Ovary (tissue), 9 donors: Measurements from ENCODE around the gene NOM1. TPM values are rescaled to one million over a fixed set of nuclear protein-coding genes. Genes with fewer than 3 reads are reported as not detected.

Source experiments
- DNase-seq, 5 donors: peaks; one replicate each; pipeline ENCODE4 v3.0.0-alpha.2; 2019 to 2020
- H3K27ac ChIP-seq, 2 donors: fragments of 200-600 bp; one replicate each; pipeline versions ENCODE4 v1.5.1 to v1.8.0; 2019 to 2022
- H3K27me3 ChIP-seq: fragments of 200-600 bp; one replicate; pipeline ENCODE4 v1.8.0; 2022
- H3K36me3 ChIP-seq: fragments of 200-600 bp; sonication (generic); one replicate; pipeline ENCODE4 v1.5.1; 2019
- H3K4me1 ChIP-seq: one replicate; pipeline ENCODE4 v1.8.1; 2013; ENCODE audit warnings: mild to moderate bottlenecking, moderate library complexity; ENCODE audit not compliant: insufficient read depth
- H3K4me3 ChIP-seq: fragments of 200-600 bp; sonication (generic); one replicate; pipeline ENCODE4 v1.5.1; 2017
- H3K9me3 ChIP-seq, 2 donors: fragments of 200-600 bp in 1 of 2; sonication (generic) in 1 of 2; one replicate each; pipeline versions ENCODE4 v1.5.1 to v1.8.1; 2013 to 2019; ENCODE audit warnings: mild to moderate bottlenecking in 1 of 2, moderate library complexity in 1 of 2
- EP300 ChIP-seq: sonication (generic); formaldehyde crosslinking; IDR thresholded peaks from one replicate; pipeline ENCODE4 v1.6.1; 2017; ENCODE audit warnings: antibody characterized with exemption
- POLR2A ChIP-seq: fragments of 450-650 bp; IDR thresholded peaks from one replicate; pipeline ENCODE4 v1.6.1; 2017; ENCODE audit warnings: antibody characterized with exemption, mild to moderate bottlenecking, moderate library complexity
- WGBS, 3 donors: extraction: QIAGEN DNeasy Blood & Tissue Kit in 1 of 3; methylation state at CpG; one replicate each; pipeline versions ENCODE4 v1.1.5 to v1.1.7; 2013 to 2017; 5-methylcytosine and 5-hydroxymethylcytosine counted together
- intact Hi-C, 4 donors: fragments of 100-400 bp; cut with DNase I; formaldehyde crosslinking; loops; one replicate each; pipeline versions ENCODE4 v1.11.0 to v1.15.1; 2022 to 2023
- polyA plus RNA-seq, 2 donors: library from polyadenylated mRNA; stranded (reverse); fragments of 200-250 nt in 1 of 2; fragments of 350-450 nt in 1 of 2; fragmentation: Illumina TruSeq in 1 of 2; extraction: RNeasy Lipid Tissue Mini Kit (QIAGEN cat#74804) in 1 of 2; gene quantifications; one replicate each; pipeline ENCODE4 v1.2.3, GENCODE V29; 2013 to 2014
- total RNA-seq, 7 donors: library from RNA; depleted of rRNA in 2 of 7; stranded (reverse); fragments of >200 nt in 2 of 7; fragmentation: NEBNext Ultra II Directional in 3 of 7; extraction: Animal tissue kit (Norgen Biotek cat#: 25700) in 3 of 7; gene quantifications; one replicate each; pipeline versions ENCODE4 v1.1.0 to v1.2.4, GENCODE V29; 2016 to 2023
- TF ChIP-seq, protein P1 (sequence below), 3 donors: fragments of 450-650 bp in 2 of 3; fragments of 200-600 bp in 1 of 3; IDR thresholded peaks; one replicate each; pipeline versions ENCODE4 v1.5.1 to v1.8.0; 2016 to 2022; ENCODE audit warnings: antibody characterized with exemption in 3 of 3, mild to moderate bottlenecking in 1 of 3
- donor health status: DM: no; HTN: no; CAD: no; lungs with moderate emphysema.
- donor health status: DM: no; HTN: no; CAD: no.
- donor health status: Bipolar disorder and iron deficiency.
- donor health status: DM: yes; HTN: yes; CAD: no.
- donor health status: DM: no; HTN: no; CAD: no.
- donor health status: DM: yes; HTN: yes; CAD: no.

Gene NOM1
- total and polyA plus RNA-seq, 9 donors = 7.7 to 26.5 (median 13.8) TPM

- no peak for DNase-seq
- H3K4me1 ChIP-seq = peaks cover 4% of the 10 kb centered on the region
- WGBS, 3 donors = 19 to 37% (median 20%) methylated on average over 26 to 57 of the region's 57 CpGs
- no peaks in the 10 kb centered on the region for H3K36me3 ChIP-seq
- peaks cover 0 to 4% of the 10 kb centered on the region in 2 donors for H3K9me3 ChIP-seq
- intact Hi-C loops = no loop called here
- no peak overlapping the region for H3K27ac ChIP-seq
- TF ChIP-seq EP300 (no peak), POLR2A (no peak)
- TF ChIP-seq, protein P1, sequence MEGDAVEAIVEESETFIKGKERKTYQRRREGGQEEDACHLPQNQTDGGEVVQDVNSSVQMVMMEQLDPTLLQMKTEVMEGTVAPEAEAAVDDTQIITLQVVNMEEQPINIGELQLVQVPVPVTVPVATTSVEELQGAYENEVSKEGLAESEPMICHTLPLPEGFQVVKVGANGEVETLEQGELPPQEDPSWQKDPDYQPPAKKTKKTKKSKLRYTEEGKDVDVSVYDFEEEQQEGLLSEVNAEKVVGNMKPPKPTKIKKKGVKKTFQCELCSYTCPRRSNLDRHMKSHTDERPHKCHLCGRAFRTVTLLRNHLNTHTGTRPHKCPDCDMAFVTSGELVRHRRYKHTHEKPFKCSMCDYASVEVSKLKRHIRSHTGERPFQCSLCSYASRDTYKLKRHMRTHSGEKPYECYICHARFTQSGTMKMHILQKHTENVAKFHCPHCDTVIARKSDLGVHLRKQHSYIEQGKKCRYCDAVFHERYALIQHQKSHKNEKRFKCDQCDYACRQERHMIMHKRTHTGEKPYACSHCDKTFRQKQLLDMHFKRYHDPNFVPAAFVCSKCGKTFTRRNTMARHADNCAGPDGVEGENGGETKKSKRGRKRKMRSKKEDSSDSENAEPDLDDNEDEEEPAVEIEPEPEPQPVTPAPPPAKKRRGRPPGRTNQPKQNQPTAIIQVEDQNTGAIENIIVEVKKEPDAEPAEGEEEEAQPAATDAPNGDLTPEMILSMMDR (IDR thresholded peaks at IDR 0.05) = no peak
- no peaks in the 10 kb centered on the region for H3K27me3 ChIP-seq
- peak overlapping the region; percentile 19 for H3K4me3 ChIP-seq
These were observed 49.8 kb downstream of the NOM1 start for GRCh38 chr7:156998988-156999957.

- Histone ChIP-seq H3K36me3 (no peaks in the 10 kb centered on the region), H3K4me3 (peak overlapping the region; percentile 19), H3K27ac (no peak overlapping the region), H3K4me1 (peaks cover 4% of the 10 kb centered on the region), H3K27me3 (no peaks in the 10 kb centered on the region), H3K9me3 (peaks cover 0 to 4% of the 10 kb centered on the region in 2 donors)
- no peak for DNase-seq
- TF ChIP-seq, protein P1 (IDR thresholded peaks at IDR 0.05) = no peak
- no peak for TF ChIP-seq POLR2A
- no peak for TF ChIP-seq EP300
- WGBS, 3 donors = 1% methylated on average over 42 to 75 of the region's 75 CpGs
- intact Hi-C loops = no loop called here
These were observed 50.6 kb downstream of the NOM1 start for GRCh38 chr7:156999958-157000726.

DNA sequence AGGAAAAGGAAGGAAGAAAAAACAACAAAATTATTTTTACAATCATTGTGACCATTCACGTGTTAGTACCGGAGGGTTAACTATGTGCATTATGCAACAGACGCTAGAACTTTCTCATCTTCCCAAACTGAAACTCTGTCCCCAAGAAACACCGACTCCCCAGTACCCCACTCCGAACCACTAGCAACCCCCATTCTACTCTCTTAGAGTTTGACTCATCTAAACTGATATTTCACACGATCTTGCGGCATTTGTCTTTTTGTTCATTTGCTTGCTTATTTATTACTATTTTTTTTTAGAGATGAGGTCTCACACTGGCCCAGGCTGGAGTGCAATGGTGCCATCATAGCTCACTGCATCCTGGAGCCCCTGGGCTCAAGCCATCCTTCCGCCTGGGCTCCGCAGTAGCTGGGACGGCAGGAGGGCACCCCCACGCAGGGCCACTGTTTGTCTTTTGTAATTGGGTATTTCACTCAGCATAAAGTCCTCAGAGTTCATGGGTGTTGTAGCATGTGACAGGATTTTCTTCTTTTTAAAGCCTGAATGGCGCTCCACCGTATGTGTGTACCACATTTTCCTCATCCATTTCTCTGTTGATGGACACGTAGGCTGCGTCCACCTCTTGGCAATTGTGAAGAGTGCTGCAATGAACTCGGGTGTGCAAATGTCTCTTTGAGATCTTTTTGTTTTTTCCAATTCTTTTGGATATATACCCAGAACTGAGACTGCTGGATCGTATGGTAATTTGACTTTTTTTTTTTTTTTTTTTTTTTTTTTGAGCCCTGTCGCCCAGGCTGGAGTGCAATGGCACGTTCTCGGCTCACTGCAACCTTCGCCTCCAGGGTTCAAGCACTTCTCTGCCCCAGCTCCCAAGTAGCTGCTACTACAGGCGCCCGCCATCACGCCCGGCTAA is 51.5 kb downstream of the NOM1 start:
- Histone ChIP-seq H3K9me3 (peaks cover 0 to 4% of the 10 kb centered on the region in 2 donors), H3K27me3 (no peaks in the 10 kb centered on the region), H3K4me1 (peaks cover 8% of the 10 kb centered on the region), H3K36me3 (no peaks in the 10 kb centered on the region), H3K27ac (no peak overlapping the region), H3K4me3 (peak overlapping the region; percentile 19)
- DNase-seq = no peak
- TF ChIP-seq EP300 = no peak
- 12 to 16% (median 14%) methylated on average over 25 of the region's 25 CpGs for WGBS, 3 donors
- intact Hi-C loops = no loop called here

DNA sequence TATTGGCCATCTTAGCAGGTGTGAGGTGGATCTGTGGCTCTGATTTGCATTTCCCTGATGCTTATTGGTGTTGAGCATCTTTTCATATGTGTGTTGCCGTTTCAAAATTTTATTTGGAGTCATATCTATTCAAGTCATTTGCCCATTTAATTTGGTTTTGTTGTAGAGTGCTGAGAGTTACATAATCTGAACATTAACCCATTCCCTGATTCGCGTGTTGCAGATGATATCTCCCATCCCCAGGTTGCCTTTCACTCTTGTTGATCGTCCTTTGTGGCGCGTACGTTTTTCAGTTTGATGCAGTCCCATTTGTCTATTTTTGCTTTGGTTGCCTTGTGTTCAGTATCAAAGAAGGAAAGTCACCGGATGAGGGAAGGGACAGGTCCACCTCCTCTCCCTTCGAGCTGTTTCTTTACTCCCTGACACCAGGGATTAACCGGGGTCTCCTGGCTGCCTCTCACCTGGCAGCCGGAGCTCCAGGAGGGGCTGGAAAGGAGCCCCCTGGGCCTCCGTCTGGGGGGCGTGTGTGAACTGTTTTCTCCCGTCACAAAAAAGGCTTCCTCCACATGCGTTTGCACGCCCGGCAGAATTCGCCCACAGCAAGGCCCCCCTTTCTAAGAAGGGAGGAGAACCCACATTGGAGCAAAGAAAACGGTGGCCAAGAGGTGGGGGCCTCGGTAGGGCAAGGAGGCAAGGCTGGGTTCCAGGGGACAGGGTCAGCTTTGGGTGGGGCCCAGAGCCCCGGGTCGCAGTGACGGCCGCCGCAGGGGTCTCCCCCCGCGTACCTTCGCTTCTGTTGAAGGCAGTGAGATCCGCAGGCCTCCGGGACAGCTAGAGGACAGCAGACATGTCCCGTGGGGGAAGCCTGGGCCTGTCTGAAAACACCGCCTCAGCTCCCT is 52.7 kb downstream of the NOM1 start:
- H3K36me3 ChIP-seq = no peaks in the 10 kb centered on the region
- intact Hi-C loops = no loop called here
- no peaks in the 10 kb centered on the region for H3K27me3 ChIP-seq
- H3K4me1 ChIP-seq = peaks cover 8% of the 10 kb centered on the region
- no peak overlapping the region for H3K27ac ChIP-seq
- no peak overlapping the region for H3K4me3 ChIP-seq
- no peak for DNase-seq
- TF ChIP-seq EP300 (no peak), POLR2A (no peak)
- TF ChIP-seq, protein P1 (IDR thresholded peaks at IDR 0.05) = no peak
- H3K9me3 ChIP-seq = peaks cover 0 to 4% of the 10 kb centered on the region in 2 donors
- 7 to 11% (median 9%) methylated on average over 30 to 32 of the region's 32 CpGs for WGBS, 3 donors
